Measurements from ENCODE around the gene SH3BP4.

GRCh38 chr2:234958311-234958710 lies 6.5 kb downstream of the SH3BP4 start:
- no peak for TF ChIP-seq EZH2 (IDR thresholded peaks at IDR 0.05)
- no peak for TF ChIP-seq POLR2AphosphoS5 (IDR thresholded peaks at IDR 0.05; ENCODE audit: borderline replicate concordance, low read depth, low read length)
